DMS79 (cell line): ENCODE measurements around the gene MXRA7.
"Not testable (repeated sequence)": the region's sequence is repeated elsewhere in the genome, so short reads cannot be mapped to it uniquely, and the experiment has no call there.

ENCODE experiments used
- DNase-seq: peaks from one replicate; lab custom pipeline; 2025; lab: John Stamatoyannopoulos, UW

Gene MXRA7

GRCh38 chr17:76643553-76644148 is 67.1 kb downstream of the MXRA7 start, which contains the start of gene ST6GALNAC1:
Gene ST6GALNAC1, minus strand, starts transcription at chr17:76643757. Its CDS starts 119 bp downstream, at chr17:76643638.
- no peak for DNase-seq

- DNase-seq = no peak
Observed at GRCh38 chr17:76642994-76643393, 67.8 kb downstream of the MXRA7 start.

- no peak for DNase-seq
Observed at GRCh38 chr17:76642032-76642561, 68.7 kb downstream of the MXRA7 start.

- DNase-seq = no peak
Observed at GRCh38 chr17:76641501-76641900, 69.3 kb downstream of the MXRA7 start.

- DNase-seq = no peak
Observed at GRCh38 chr17:76640550-76641380, 70.0 kb downstream of the MXRA7 start.

GRCh38 chr17:76638263-76638662 is 72.5 kb downstream of the MXRA7 start:
- no peak for DNase-seq

- DNase-seq = not testable (repeated sequence)
Observed at GRCh38 chr17:76636486-76637206, 74.1 kb downstream of the MXRA7 start.

GRCh38 chr17:76635659-76636360 is 75.0 kb downstream of the MXRA7 start:
- no peak for DNase-seq

GRCh38 chr17:76635039-76635438 is 75.7 kb downstream of the MXRA7 start:
- DNase-seq = no peak

GRCh38 chr17:76633628-76634328 is 77.0 kb downstream of the MXRA7 start:
- no peak for DNase-seq

GRCh38 chr17:76631821-76632565 is 78.8 kb downstream of the MXRA7 start:
- DNase-seq = no peak

GRCh38 chr17:76630151-76630550 is 80.6 kb downstream of the MXRA7 start:
- no peak for DNase-seq
